CD14-positive monocyte (primary cell): ENCODE results near the gene TMPRSS2. TPM values are rescaled to one million over a fixed set of nuclear protein-coding genes. Genes with fewer than 3 reads are reported as not detected.
"Not testable (repeated sequence)": the region's sequence is repeated elsewhere in the genome, so short reads cannot be mapped to it uniquely, and the experiment has no call there.

Source experiments
- DNase-seq, 3 donors: peaks; one replicate each; pipeline ENCODE4 v3.0.0-alpha.2; 2011 to 2022
- H2AFZ ChIP-seq: 2 replicates; pipeline ENCODE4 v1.6.0; 2012; ENCODE audit warnings: mild to moderate bottlenecking, low read depth, low read length, inconsistent platforms; ENCODE audit not compliant: insufficient read depth, poor library complexity, severe bottlenecking
- H3K27ac ChIP-seq, 2 donors: 1 replicate in 1 of 2; 2 replicates in 1 of 2; pipeline ENCODE4 v1.5.1; 2012 to 2013; ENCODE audit warnings: low read length in 2 of 2, control low read depth in 1 of 2, inconsistent platforms in 1 of 2, low read depth in 1 of 2, mild to moderate bottlenecking in 1 of 2
- H3K27me3 ChIP-seq, 2 donors: one replicate each; pipeline versions ENCODE4 v1.6.0 to v1.6.1; 2011 to 2013; ENCODE audit warnings: low read length in 2 of 2; ENCODE audit not compliant: control insufficient read depth in 2 of 2, insufficient read depth in 2 of 2
- H3K36me3 ChIP-seq, 2 donors: replicated peaks in 1 of 2; 1 replicate in 1 of 2; 2 replicates in 1 of 2; pipeline versions ENCODE4 v1.5.1 to v1.6.1; 2012 to 2013; ENCODE audit warnings: low read length in 2 of 2, control low read depth in 1 of 2, inconsistent platforms in 1 of 2, mild to moderate bottlenecking in 1 of 2; ENCODE audit not compliant: insufficient read depth in 2 of 2, control insufficient read depth in 1 of 2
- H3K4me1 ChIP-seq, 2 donors: 1 replicate in 1 of 2; 2 replicates in 1 of 2; pipeline versions ENCODE4 v1.5.1 to v1.6.1; 2012 to 2013; ENCODE audit warnings: low read length in 2 of 2, control low read depth in 1 of 2, inconsistent platforms in 1 of 2, mild to moderate bottlenecking in 1 of 2, moderate library complexity in 1 of 2; ENCODE audit not compliant: insufficient read depth in 2 of 2, control insufficient read depth in 1 of 2
- H3K4me2 ChIP-seq: replicated peaks from 2 replicates; pipeline ENCODE3; 2012; ENCODE audit warnings: low read length, moderate library complexity, mild to moderate bottlenecking; ENCODE audit not compliant: poor library complexity, severe bottlenecking; ENCODE audit errors: extremely low read depth
- H3K4me3 ChIP-seq, 3 experiments: fragments of 200-600 bp in 1 of 3; sonication (generic) in 1 of 3; replicated peaks in 1 of 3; 1 replicate in 2 of 3; 2 replicates in 1 of 3; pipeline ENCODE4 v1.5.1; 2011 to 2013; ENCODE audit warnings: low read length in 3 of 3, mild to moderate bottlenecking in 3 of 3, control low read depth in 2 of 3, low read depth in 2 of 3, inconsistent platforms in 1 of 3, moderate library complexity in 1 of 3
- H3K79me2 ChIP-seq: 2 replicates; pipeline ENCODE4 v1.6.0; 2012; ENCODE audit warnings: mild to moderate bottlenecking, control low read depth, inconsistent platforms, low read length, moderate library complexity; ENCODE audit not compliant: insufficient read depth
- H3K9ac ChIP-seq: 2 replicates; pipeline ENCODE4 v1.6.0; 2017; ENCODE audit warnings: low read length, mild to moderate bottlenecking; ENCODE audit not compliant: insufficient read depth, poor library complexity, severe bottlenecking
- H3K9me3 ChIP-seq, 2 donors: replicated peaks in 1 of 2; 1 replicate in 1 of 2; 2 replicates in 1 of 2; pipeline versions ENCODE4 v1.5.1 to v1.6.1; 2012 to 2013; ENCODE audit warnings: low read length in 2 of 2, control low read depth in 1 of 2; ENCODE audit not compliant: control insufficient read depth in 1 of 2, insufficient read depth in 1 of 2
- H4K20me1 ChIP-seq: 2 replicates; pipeline ENCODE4 v1.6.0; 2012; ENCODE audit warnings: mild to moderate bottlenecking, low read length, control low read depth, moderate library complexity; ENCODE audit not compliant: insufficient read depth
- H3K27ac Mint-ChIP-seq, 7 donors: one replicate each; pipeline ENCODE4 v1.8.0; 2020; ENCODE audit warnings: mild to moderate bottlenecking in 7 of 7, mixed read lengths in 7 of 7, moderate library complexity in 6 of 7, inconsistent platforms in 2 of 7
- H3K27me3 Mint-ChIP-seq, 3 donors: one replicate each; pipeline ENCODE4 v1.8.0; 2021 to 2022; ENCODE audit warnings: low read depth in 3 of 3, mild to moderate bottlenecking in 3 of 3, mixed read lengths in 3 of 3, moderate library complexity in 3 of 3, inconsistent platforms in 1 of 3
- H3K36me3 Mint-ChIP-seq, 2 donors: one replicate each; pipeline ENCODE4 v1.8.0; 2020; ENCODE audit warnings: mixed read lengths in 2 of 2, inconsistent platforms in 1 of 2, mild to moderate bottlenecking in 1 of 2
- H3K4me1 Mint-ChIP-seq: one replicate; pipeline ENCODE4 v1.8.0; 2020; ENCODE audit warnings: mild to moderate bottlenecking, mixed read lengths
- H3K4me3 Mint-ChIP-seq, 2 donors: one replicate each; pipeline ENCODE4 v1.8.0; 2020; ENCODE audit warnings: mild to moderate bottlenecking in 2 of 2, mixed read lengths in 2 of 2, moderate library complexity in 1 of 2
- H3K9me3 Mint-ChIP-seq, 7 donors: one replicate each; pipeline ENCODE4 v1.8.0; 2020 to 2022; ENCODE audit warnings: mixed read lengths in 7 of 7, mild to moderate bottlenecking in 6 of 7, moderate library complexity in 6 of 7, inconsistent platforms in 2 of 7
- CTCF ChIP-seq: fragments of 200-600 bp; IDR thresholded peaks from one replicate; pipeline ENCODE4 v1.8.0; 2022; ENCODE audit warnings: antibody characterized with exemption, mild to moderate bottlenecking
- WGBS: methylation state at CpG from one replicate; pipeline ENCODE4 v1.1.5; 2013; ENCODE audit warnings: missing lambda C conversion rate; ENCODE audit not compliant: insufficient coverage; 5-methylcytosine and 5-hydroxymethylcytosine counted together
- intact Hi-C, 2 donors: fragments of 100-400 bp; cut with micrococcal nuclease; formaldehyde crosslinking; loops; one replicate each; pipeline versions ENCODE4 v1.15.0 to v1.15.1; 2023
- polyA plus RNA-seq, 3 donors: library from polyadenylated mRNA; depleted of rRNA in 1 of 3; unstranded in 2 of 3; stranded (reverse) in 1 of 3; fragments of 300-500 nt in 2 of 3; fragments of >200 nt in 1 of 3; fragmentation: Illumina TruSeq in 2 of 3; gene quantifications; 1 replicate in 2 of 3; 2 replicates in 1 of 3; pipeline ENCODE4 v1.2.3, GENCODE V29; 2012 to 2021
- small RNA-seq: library from RNA; depleted of rRNA; stranded (forward); fragments of <200 nt; gene quantifications from one replicate; pipeline ENCODE3, GENCODE V24; 2012; ENCODE audit warnings: low read depth; ENCODE audit not compliant: insufficient read length

TMPRSS2 gene
- polyA plus RNA-seq, 3 donors = not detected

DNA sequence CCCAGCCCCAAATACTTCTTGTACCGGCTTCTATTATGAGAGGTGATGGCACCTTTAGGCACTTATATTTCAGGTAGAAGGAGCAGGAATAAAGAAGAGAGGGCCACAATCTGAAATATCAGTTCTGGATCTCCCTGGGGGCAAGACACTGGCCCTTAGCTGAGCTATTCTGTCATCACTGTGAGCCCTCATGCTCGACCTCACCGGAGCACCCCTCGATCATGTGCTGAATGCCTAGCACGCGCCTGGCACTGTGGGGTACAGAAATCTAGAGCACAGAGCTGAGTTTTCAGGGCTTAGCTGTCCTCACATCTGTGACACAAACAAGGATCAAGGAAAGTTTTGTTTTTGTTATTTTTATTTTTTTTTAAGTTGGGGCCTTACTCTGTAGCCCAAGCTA is 89.6 kb downstream of the TMPRSS2 start:
- Mint-ChIP-seq H3K27me3 (peaks cover 1 to 5% (median 2%) of the 10 kb centered on the region in 3 donors), H3K27ac (peak overlapping the region in 4 of 7 donors; percentile 54 to 90 (median 74)), H3K4me3 (peak overlapping the region in 1 of 2 donors; percentile 20), H3K4me1 (peaks cover 46% of the 10 kb centered on the region), H3K36me3 (peaks cover 3 to 7% of the 10 kb centered on the region in 2 donors), H3K9me3 (peaks cover 0 to 13% (median 4%) of the 10 kb centered on the region in 7 donors)
- H2AFZ ChIP-seq = no peak overlapping the region
- H3K36me3 ChIP-seq = no peaks in the 10 kb centered on the region
- peaks cover 29 to 36% of the 10 kb centered on the region in 2 donors for H3K4me1 ChIP-seq
- no peaks in the 10 kb centered on the region for H4K20me1 ChIP-seq
- no peak overlapping the region for H3K9ac ChIP-seq
- H3K9me3 ChIP-seq = no peaks in the 10 kb centered on the region
- H3K4me2 ChIP-seq = no peak overlapping the region
- 98% methylated on average over 6 of the region's 6 CpGs for WGBS
- DNase-seq = no peak
- no peak overlapping the region for H3K27ac ChIP-seq
- no peak overlapping the region for H3K4me3 ChIP-seq
- H3K27me3 ChIP-seq = no peaks in the 10 kb centered on the region
- TF ChIP-seq CTCF = no peak
- no peaks in the 10 kb centered on the region for H3K79me2 ChIP-seq
- intact Hi-C loops = no loop called here

- H2AFZ ChIP-seq, H3K36me3 ChIP-seq, H4K20me1 ChIP-seq, H3K4me2 ChIP-seq, H3K4me3 Mint-ChIP-seq, H3K27me3 Mint-ChIP-seq, H3K4me3 ChIP-seq, DNase-seq, H3K27ac ChIP-seq, H3K9me3 ChIP-seq, intact Hi-C loops, H3K9ac ChIP-seq, H3K27ac Mint-ChIP-seq, H3K27me3 ChIP-seq, H3K36me3 Mint-ChIP-seq, H3K79me2 ChIP-seq: not testable (repeated sequence)
- Mint-ChIP-seq H3K9me3 (peaks cover 0 to 18% (median 3%) of the 10 kb centered on the region in 7 donors), H3K4me1 (peaks cover 38% of the 10 kb centered on the region)
- no CpG with 5 or more reads among the region's 2 CpGs for WGBS
- H3K4me1 ChIP-seq = peaks cover 23 to 27% of the 10 kb centered on the region in 2 donors
Observed at GRCh38 chr21:41417505-41417904, 90.5 kb downstream of the TMPRSS2 start.

Small RNA genes lying within 50 kb of the gene (small RNA-seq; reads per million reads assigned to genes)
- gene RF00421 = not detected

Other genes with a start within 250 kb of the TMPRSS2 start
- gene FAM3B, start 191.4 kb downstream of the TMPRSS2 start, polyA plus RNA-seq = under 1 TPM in 1 of 3 donors, not detected in 2; 0.15 TPM
- 10 to 100 TPM; 43.1 to 79.4 (median 50.3) TPM for gene MX2, start 146.1 kb downstream of the TMPRSS2 start, polyA plus RNA-seq
- 10 to 100 TPM; 42.7 to 73.3 (median 60.5) TPM for gene MX1, start 81.9 kb downstream of the TMPRSS2 start, polyA plus RNA-seq